HG02970 (cell line): ENCODE results near the gene GPT2.

Experiments used
- ATAC-seq: cut with Tn5 transposase; IDR thresholded peaks from one replicate; pipeline ENCODE4 v1.9.1; 2021; ENCODE audit warnings: mild to moderate bottlenecking, moderate library complexity, moderate number of reproducible peaks; ENCODE audit not compliant: unreplicated experiment, low FRiP score

Gene GPT2

GRCh38 chr16:46895399-46896313 is 11.5 kb downstream of the GPT2 start:
- ATAC-seq, result no peak

DNA sequence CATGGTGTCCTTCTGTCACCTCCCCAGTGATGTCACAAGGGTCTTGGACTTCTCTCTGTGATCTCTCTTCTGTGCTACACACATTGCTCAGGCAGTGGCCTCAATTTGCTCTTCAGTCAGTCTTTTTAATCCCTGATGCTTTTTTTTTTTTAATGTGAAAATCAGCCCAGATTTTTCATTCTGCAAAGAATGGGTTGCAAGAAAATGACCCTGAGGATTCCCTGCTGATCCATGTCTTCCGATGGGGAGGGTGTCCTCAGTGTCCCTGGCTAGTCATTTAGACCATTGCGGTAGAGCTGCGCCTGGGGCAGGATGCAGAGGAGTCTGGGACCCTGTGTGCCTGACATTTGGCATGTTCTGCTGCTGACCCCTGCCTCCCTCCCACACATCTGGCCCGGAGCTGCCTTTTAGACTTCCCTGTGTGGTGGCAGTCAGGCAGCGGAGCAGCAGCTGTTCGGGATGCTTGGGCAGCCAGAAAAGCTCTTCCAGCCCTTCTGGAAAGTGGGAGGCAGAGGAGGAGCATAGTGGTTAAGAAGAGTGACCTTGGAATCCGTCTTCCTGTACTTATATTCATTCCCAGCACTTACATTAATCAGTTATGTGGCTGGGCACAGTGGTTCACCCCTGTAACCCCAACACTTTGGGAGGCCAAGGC is 12.3 kb downstream of the GPT2 start:
- no peak for ATAC-seq

GRCh38 chr16:46897471-46897870 is 13.3 kb downstream of the GPT2 start:
- no peak for ATAC-seq

GRCh38 chr16:46898006-46898405 is 13.8 kb downstream of the GPT2 start:
- ATAC-seq, result no peak

- no peak for ATAC-seq
Observed at GRCh38 chr16:46899443-46900143, 15.4 kb downstream of the GPT2 start.

GRCh38 chr16:46900455-46901235 is 16.5 kb downstream of the GPT2 start:
- ATAC-seq, result no peak

DNA sequence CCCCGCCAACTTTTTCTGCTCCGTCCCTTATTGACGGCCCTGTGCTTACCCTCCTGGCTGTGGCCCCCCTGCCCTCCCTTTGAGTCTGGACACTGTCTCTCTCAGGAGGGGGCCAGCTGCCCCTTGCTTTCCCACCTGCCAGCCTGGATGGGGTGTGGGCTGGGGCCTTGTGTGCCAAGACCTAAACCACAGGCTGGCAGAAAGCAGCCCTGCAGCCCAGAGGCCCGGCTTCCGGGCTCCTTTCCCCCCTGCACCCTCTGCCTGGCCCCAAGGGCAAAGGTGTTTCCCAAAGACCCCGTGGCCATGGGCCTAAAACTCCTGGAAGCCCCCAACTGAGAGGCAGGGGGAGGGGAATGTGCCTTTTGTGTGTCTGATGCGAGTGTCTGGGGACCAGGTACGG is 17.5 kb downstream of the GPT2 start:
- ATAC-seq, result no peak

DNA sequence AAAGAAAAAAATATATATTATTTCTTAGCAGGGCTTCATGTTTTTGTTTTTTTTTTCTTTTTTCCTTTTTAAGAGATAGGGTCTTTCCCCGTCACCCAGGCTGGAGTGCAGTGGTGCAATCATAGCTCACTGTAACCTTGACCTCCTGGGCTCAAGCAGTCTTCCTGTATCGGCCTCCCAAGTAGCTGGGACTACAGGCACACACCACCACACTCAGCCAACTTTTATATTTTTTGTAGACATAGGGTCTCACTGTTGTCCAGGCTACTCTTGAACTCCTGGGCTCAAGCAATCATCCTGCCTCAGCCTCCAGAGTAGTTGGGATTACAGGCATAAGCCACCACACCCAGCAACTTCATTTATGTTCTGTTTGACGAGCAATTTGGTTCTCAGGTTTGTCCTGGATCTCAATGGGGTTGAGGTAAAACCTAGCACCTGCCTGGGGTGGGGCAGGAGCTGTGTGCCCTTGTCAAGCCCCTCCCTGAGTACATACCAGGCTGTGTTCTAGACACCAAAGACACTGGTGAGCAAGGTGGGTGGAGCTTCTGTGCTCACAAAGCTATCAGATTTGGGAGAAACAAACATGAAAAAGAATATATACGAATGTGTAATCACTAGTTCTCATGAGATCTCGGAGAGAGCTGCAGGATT is 19.2 kb downstream of the GPT2 start:
- ATAC-seq, result no peak

- no peak for ATAC-seq
Observed at GRCh38 chr16:46904471-46904870, 20.3 kb downstream of the GPT2 start.

DNA sequence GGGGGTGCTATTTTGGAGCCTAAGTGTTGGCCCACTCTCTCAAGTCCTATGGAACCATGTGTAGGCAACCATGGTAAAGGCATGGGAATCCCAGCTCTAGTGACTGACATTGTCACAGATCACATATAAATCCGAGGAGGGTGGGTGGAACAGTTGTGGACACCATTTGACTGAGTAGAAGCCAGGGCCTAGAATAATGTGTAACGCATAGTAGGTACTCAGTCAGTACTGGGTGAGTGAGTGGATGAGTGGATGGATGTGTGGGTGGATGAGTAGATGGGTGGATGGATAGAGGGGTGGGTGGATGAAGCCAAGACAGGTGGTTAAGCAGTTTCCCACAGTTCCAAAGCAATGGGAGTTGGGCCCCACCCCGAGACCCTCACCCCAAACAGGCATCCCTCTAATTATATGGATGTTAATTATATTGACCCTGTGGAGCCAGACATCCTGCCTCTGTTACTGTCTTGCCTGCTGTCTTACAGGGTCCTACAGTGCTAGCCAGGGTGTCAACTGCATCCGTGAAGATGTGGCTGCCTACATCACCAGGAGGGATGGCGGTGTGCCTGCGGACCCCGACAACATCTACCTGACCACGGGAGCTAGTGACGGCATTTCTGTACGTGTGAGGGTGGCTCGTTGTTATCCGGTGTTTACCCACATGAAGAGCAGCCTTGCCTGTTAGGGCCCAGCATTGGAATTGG is 22.3 kb downstream of the GPT2 start:
- no peak for ATAC-seq

DNA sequence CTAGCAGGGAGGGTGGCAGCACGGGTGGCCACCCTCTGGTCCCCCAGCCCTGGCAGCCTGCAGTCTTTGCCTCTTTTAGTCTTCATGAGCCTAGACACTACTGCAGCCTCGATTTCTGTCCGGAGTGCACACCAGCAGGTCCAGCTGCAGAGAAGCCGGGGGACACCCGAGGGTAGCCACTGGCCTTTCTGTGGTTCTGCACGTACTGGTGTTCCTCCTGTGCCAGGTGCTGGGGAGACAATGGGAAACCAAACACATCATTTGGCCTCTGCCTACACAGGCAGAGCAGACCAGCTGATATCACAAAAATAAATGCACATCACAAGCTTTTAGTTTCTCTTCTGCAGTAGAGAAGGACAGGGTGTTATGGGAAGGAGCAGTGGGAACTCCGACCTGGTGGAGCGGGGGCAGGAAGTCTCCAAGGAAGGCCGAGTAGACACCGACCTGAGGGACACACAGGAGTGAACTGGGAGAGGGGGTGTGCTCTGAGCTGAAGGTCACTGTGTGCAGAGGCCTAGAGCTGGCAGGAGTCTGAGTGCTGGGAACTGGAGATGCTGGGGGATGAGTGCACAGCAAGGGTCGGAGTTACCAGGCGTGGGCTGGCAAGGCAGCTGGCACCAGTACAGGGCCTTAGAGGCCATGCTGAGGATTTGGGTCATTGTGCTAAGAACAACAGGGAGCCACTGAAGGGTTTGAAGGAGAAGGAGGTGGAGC is 23.1 kb downstream of the GPT2 start:
- ATAC-seq, result no peak

- no peak for ATAC-seq
Observed at GRCh38 chr16:46908540-46909372, 24.6 kb downstream of the GPT2 start.

- ATAC-seq, result no peak
Observed at GRCh38 chr16:46911038-46911437, 26.9 kb downstream of the GPT2 start.

DNA sequence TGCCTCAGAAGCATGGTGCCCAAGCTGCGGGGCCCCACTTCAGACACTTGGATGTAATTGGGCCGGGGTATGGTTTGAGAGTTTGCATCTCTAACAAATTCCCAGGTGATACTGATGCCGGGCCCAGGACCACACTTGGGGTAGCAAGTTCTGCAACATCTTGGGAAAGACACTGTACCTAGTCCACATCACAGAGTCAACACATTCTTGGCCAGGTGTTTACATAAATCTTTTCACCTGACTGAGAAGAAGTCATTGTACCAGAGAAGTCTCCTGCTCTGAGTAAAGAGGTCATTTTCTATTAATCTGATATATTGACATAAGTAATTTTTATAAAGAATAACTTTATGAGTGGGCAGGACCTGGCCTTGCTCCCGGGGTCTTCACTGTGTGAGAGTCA is 27.5 kb downstream of the GPT2 start:
- ATAC-seq, result no peak

GRCh38 chr16:46914556-46915201 is 30.5 kb downstream of the GPT2 start:
- no peak for ATAC-seq

DNA sequence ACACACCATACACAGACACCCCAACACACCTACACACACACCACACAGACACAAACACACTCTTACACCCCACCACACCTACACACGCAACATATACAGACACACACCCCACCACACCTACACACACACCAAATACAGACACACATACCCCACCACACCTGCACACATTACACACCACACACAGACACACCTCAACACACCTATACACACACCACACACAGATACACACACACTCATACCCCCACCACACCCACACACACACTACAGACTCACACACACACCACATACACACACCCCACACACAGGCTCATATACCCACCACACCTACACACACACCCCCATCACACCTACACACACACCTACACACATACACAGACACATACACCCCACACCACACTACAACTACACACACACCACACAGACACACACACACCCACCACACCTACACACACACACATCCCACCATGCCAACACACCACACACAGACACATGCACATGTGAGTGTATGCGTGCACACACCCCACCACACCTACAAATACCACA is 31.4 kb downstream of the GPT2 start:
- no peak for ATAC-seq

- ATAC-seq, result no peak
Observed at GRCh38 chr16:46916980-46917379, 32.8 kb downstream of the GPT2 start.
